GM19372 (cell line): ENCODE results near the gene OR2J2.
"Not testable (repeated sequence)": the region's sequence is repeated elsewhere in the genome, so short reads cannot be mapped to it uniquely, and the experiment has no call there.

Experiments
- ATAC-seq: cut with Tn5 transposase; IDR thresholded peaks from one replicate; pipeline ENCODE4 v1.9.1; 2021; ENCODE audit warnings: mild to moderate bottlenecking, low read depth, moderate library complexity; ENCODE audit not compliant: unreplicated experiment

Gene OR2J2

DNA sequence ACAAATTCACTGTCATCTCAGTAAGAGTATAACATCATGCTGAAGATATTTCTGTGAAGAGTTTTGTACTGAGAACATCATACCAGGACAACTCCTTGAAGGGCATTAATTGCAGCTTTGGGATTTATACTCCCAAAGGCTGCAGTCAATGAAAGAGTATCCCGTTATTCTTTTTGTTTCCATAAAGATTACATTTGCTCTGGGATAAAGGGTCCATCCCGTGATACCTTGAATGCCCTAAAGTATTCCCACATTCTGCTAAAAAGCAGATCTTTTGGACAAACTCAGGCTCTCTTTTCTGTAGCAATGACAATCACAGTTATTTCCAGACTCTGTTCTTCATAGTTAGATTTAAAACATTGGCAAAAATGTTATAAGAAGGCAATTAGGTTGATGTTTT lies at the start of gene OR2J2:
Gene OR2J2 (plus strand): TSS at position 301 of the 400 bp plus-strand sequence. CDS start 2,729 bp downstream, outside the sequence.
- not testable (repeated sequence) for ATAC-seq

GRCh38 chr6:29129326-29130012 lies 41.2 kb upstream of the OR2J2 start:
- ATAC-seq = no peak

DNA sequence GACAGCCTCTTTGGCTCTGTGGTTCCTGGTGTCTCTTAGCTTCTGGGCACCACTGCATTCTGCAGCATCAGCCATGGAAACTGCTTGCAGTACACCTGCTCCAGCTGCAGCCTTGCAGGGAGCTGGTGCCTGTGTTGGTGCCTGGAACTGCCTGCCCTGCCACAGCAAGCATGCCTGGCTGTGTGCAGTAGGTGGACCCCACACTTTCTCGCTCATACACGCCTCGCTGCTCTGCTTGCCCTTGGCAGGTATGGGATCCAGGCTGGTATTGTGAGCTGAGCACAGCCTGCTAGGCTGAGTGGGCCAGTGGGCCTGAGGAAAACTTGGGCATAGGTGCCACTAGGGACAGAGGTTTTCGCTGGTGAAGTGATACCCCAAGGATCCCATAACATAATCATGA lies 40.1 kb upstream of the OR2J2 start:
- ATAC-seq = no peak

DNA sequence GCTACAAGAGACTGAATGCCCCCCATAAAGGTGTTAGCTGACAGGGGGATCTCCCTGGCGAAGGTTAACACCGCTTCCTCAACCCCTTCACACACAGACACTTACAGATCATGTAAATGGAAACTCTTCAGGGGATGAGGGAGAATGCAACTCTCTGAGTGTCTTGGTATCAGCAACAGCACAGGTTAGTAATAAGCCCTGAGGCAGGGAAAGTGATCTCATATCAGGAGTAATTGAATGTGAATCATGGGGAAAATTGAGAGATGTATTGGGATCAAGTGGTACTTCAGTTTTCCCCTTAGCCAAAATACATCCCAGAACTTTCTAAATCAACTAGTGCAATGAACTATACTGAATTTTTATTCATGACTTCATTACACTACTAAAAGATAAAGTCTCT lies 39.0 kb upstream of the OR2J2 start:
- no peak for ATAC-seq

GRCh38 chr6:29137724-29138123 lies 33.0 kb upstream of the OR2J2 start:
- ATAC-seq = no peak

- ATAC-seq = no peak
Measured at GRCh38 chr6:29141606-29142005, 29.1 kb upstream of the OR2J2 start.

DNA sequence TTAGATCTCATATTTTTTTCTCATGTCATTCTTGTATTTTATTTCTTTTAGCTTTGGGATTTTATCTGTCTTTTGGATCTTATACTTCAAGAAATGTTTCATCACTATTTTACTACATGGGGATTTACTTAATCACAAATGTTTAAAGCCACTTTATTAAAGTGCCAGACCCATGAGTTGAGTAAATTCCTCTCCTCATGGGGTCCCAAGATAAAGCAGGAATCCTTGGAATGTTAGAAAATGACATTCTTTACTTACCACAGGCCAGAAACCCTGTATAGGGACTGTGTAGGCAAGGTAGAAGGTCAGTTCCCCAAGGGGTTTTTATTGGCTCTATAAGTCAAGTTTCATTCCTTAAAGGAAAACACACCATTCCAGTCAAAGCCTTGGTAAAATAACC lies 28.4 kb upstream of the OR2J2 start:
- no peak for ATAC-seq

GRCh38 chr6:29146179-29146578 lies 24.5 kb upstream of the OR2J2 start:
- no peak for ATAC-seq

- ATAC-seq = no peak
Measured at GRCh38 chr6:29147074-29147473, 23.6 kb upstream of the OR2J2 start.

- ATAC-seq = not testable (repeated sequence)
Measured at GRCh38 chr6:29149444-29149843, 21.3 kb upstream of the OR2J2 start.

DNA sequence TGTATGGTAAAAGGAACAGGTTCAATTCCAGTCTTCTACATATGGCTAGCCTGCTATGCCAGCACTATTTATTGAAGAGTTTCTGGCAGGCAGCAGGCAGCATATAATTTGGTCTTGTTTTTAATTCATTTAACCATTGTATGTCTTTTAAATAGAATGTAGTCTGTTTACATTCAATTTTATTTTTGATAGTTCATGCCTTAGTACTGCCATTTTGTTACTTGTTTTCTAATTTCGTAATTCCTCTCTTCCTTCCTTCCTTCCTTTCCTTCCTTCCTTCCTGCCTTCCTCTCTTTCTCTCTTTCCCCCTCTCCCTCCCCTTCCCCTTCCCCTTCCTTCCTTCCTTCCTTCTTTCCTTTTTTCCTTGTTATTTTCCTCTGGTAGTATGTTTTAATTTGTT lies 17.6 kb upstream of the OR2J2 start:
- no peak for ATAC-seq

DNA sequence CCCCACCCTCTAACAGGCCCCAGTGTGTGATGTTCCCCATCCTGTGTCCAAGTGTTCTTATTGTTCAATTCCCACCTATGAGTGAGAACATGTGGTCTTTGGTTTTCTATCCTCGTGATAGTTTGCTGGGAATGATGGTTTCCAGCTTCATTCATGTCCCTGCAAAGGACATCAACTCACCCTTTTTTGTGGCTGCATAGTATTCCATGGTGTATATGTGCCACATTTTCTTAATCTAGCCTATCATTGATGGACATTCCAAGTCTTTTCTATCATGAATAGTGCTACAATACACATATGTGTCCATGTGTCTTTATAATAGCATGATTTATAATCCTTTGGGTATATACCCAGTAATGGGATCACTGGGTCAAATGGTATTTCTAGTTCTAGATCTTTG lies 15.5 kb upstream of the OR2J2 start:
- not testable (repeated sequence) for ATAC-seq

DNA sequence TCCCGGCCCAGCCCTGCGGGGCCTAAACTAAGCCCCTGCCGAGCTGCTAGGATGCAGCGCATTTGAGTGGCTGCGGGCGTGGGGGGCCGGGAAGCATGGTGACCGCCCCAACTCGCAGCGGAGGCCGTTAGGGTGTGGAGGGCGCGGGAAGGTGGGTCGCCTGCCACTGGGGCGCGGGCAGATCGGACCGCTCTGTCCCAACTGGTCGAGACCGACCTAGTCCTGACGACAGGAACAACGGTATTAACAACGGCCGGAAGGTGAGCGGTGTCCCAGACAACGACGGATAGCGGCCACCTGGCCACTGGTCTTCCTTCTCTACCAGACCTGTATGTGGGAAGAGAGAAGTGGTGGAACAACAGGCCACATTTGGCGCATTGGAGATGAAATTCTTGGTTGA lies 10.8 kb upstream of the OR2J2 start:
- not testable (repeated sequence) for ATAC-seq

DNA sequence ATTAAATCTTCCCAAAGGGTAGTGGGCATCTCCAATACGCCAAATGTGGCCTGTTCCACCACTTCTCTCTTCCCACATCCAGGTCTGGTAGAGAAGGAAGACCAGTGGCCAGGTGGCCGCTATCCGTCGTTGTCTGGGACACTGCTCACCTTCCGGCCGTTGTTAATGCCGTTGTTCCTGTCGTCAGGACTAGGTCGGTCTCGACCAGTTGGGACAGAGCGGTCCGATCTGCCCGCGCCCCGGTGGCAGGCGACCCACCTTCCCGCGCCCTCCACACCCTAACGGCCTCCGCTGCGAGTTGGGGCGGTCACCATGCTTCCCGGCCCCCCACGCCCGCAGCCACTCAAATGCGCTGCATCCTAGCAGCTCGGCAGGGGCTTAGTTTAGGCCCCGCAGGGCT lies 5.1 kb upstream of the OR2J2 start:
- not testable (repeated sequence) for ATAC-seq

GRCh38 chr6:29171736-29172135 lies 1.0 kb downstream of the OR2J2 start:
- no peak for ATAC-seq

DNA sequence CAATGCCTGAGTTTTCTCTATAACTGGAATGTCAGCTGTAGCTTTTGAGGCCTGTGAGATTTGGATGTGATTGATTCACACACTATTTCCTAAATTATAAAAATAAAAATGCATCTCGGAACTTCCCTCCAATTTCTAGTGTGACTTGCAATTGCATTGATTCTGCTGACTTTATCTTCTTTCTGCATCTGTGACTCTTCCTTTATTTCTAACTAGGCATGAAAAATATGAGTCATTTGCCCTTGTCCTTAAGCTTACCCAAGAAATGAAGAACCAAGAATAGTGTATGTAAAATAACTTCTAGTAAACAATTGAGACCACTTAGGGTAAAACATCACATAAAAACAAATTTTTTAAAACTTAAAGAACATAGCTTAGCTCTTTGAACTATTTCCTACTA lies 12.9 kb downstream of the OR2J2 start:
- ATAC-seq = no peak

DNA sequence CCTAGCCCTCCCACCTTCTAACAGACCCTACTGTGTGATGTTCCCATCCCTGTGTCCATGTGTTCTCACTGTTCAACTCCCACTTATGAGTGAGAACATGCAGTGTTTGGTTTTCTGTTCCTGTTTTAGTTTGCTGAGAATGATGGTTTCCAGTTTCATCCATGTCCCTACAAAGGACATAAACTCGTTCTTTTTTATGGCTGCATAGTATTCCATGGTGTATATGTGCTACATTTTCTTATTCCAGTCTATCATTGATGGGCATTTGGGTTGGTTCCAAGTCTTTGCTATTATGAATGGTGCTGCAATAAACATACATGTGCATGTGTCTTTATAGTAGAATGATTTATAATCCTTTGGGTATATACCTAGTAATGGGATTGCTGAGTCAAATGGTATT lies 18.0 kb downstream of the OR2J2 start:
- ATAC-seq = not testable (repeated sequence)

GRCh38 chr6:29200767-29201662 lies 30.3 kb downstream of the OR2J2 start:
- no peak for ATAC-seq

DNA sequence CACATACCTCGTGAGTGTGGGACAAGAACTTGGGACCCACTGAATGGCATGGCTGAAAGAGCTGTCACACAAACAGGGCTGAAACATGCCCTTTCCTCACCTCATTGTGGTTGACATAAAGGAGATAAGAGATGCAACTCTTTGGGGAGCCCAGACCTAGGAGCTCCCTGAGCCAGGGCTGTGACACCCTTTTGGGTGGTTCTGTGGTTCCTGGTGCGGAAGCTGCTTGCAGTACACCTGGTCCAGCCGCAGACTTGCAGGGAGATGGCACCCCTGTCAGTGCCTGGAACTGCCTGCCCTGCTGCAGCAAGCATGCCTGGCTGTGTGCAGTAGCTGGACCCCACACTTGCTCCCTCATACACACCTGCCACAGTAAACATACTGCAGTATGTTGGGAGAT lies 31.3 kb downstream of the OR2J2 start:
- ATAC-seq = no peak

- ATAC-seq = no peak
Measured at GRCh38 chr6:29211488-29211887, 40.8 kb downstream of the OR2J2 start.

- no peak for ATAC-seq
Measured at GRCh38 chr6:29216528-29216927, 45.8 kb downstream of the OR2J2 start.

DNA sequence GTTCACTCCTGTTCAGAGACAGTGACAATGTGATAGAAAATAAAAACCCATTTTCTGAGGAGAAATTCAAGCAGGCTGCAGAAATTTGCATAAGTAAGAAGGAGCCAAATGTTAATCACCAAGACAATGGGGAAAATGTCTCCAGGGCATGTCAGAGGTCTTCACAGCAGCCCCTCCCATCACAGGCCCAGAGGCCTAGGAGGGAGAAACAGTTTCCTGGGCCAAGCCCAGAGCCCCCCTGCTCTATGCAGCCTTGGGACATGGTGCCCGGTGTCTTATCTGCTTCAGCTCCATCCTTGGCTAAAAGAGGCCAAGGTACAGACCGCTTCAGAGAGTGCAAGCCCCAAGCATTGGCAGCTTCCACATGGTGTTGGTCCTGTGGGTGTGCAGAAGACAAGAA lies 46.5 kb downstream of the OR2J2 start:
- not testable (repeated sequence) for ATAC-seq
